NCI-H2081 (cell line): ENCODE results near the gene BCAS1.

Experiments
- DNase-seq, 2 experiments: peaks; one replicate each; lab custom pipeline; 2025; lab: John Stamatoyannopoulos, UW

The BCAS1 gene

GRCh38 chr20:54103067-54103761 is 32.8 kb upstream of the BCAS1 start:
- peak; percentile 23 to 36 for DNase-seq

GRCh38 chr20:54102543-54102942 is 32.1 kb upstream of the BCAS1 start:
- no peak for DNase-seq

GRCh38 chr20:54100563-54100962 is 30.2 kb upstream of the BCAS1 start:
- no peak for DNase-seq

- DNase-seq = no peak
Observed at GRCh38 chr20:54099894-54100293, 29.5 kb upstream of the BCAS1 start.

GRCh38 chr20:54098047-54098446 is 27.7 kb upstream of the BCAS1 start:
- no peak for DNase-seq

- no peak for DNase-seq
Observed at GRCh38 chr20:54097236-54097529, 26.8 kb upstream of the BCAS1 start.

GRCh38 chr20:54095824-54096223 is 25.4 kb upstream of the BCAS1 start:
- DNase-seq = no peak

- DNase-seq = no peak
Observed at GRCh38 chr20:54094268-54094580, 23.8 kb upstream of the BCAS1 start.

GRCh38 chr20:54093423-54094267 is 23.3 kb upstream of the BCAS1 start:
- peak in 1 of 2 experiments; percentile 13 for DNase-seq

GRCh38 chr20:54092021-54092420 is 21.6 kb upstream of the BCAS1 start:
- no peak for DNase-seq

- DNase-seq = no peak
Observed at GRCh38 chr20:54091120-54091480, 20.7 kb upstream of the BCAS1 start.

GRCh38 chr20:54090230-54091119 is 20.1 kb upstream of the BCAS1 start:
- no peak for DNase-seq

- no peak for DNase-seq
Observed at GRCh38 chr20:54088430-54088829, 18.0 kb upstream of the BCAS1 start.

- DNase-seq = no peak
Observed at GRCh38 chr20:54086507-54087039, 16.2 kb upstream of the BCAS1 start.

GRCh38 chr20:54085910-54086309 is 15.5 kb upstream of the BCAS1 start:
- no peak for DNase-seq

GRCh38 chr20:54085425-54085824 is 15.0 kb upstream of the BCAS1 start:
- no peak for DNase-seq

- DNase-seq = no peak
Observed at GRCh38 chr20:54084727-54085388, 14.5 kb upstream of the BCAS1 start.

- DNase-seq = no peak
Observed at GRCh38 chr20:54084193-54084592, 13.8 kb upstream of the BCAS1 start.

- no peak for DNase-seq
Observed at GRCh38 chr20:54083459-54083858, 13.1 kb upstream of the BCAS1 start.

- no peak for DNase-seq
Observed at GRCh38 chr20:54082100-54082499, 11.7 kb upstream of the BCAS1 start.

GRCh38 chr20:54079652-54080051 is 9.3 kb upstream of the BCAS1 start:
- no peak for DNase-seq
